ENCODE measurements around the gene PYROXD2.

PYROXD2 gene

GRCh38 chr10:98339799-98340198, 75.2 kb downstream of the PYROXD2 start:
- H3K27ac ChIP-seq (ENCODE audit: low read depth, low read length): no peak overlapping the region
- H2BK15ac ChIP-seq (replicated peaks; ENCODE audit: low read depth): no peak overlapping the region
- H3K79me2 ChIP-seq (ENCODE audit: control insufficient read depth, insufficient read depth, low read length): no peaks in the 10 kb centered on the region
- no peak overlapping the region for H2AK5ac ChIP-seq (ENCODE audit: low read length)
- no peak overlapping the region for H3K4me3 ChIP-seq (ENCODE audit: low read length)
- no CpG with 5 or more reads among the region's 5 CpGs for WGBS (ENCODE audit: extremely low coverage, insufficient coverage, low lambda C conversion rate)
- H3K9ac ChIP-seq (ENCODE audit: low read length): no peak overlapping the region
- H2BK120ac ChIP-seq (ENCODE audit: low read depth, low read length): no peak overlapping the region
- H3K56ac ChIP-seq (ENCODE audit: low read length): no peak overlapping the region
- DNase-seq: no peak
- no peak overlapping the region for H3K4ac ChIP-seq (ENCODE audit: low read depth, low read length)
- H3K18ac ChIP-seq (ENCODE audit: low read length): no peak overlapping the region
- H4K5ac ChIP-seq (ENCODE audit: low read length): no peak overlapping the region
- no peak overlapping the region for H3K4me2 ChIP-seq (ENCODE audit: low read length)
- H3K27me3 ChIP-seq (ENCODE audit: insufficient read depth, low read length, poor library complexity): no peaks in the 10 kb centered on the region
- no peaks in the 10 kb centered on the region for H3K36me3 ChIP-seq (ENCODE audit: control insufficient read depth, insufficient read depth, low read length)
- no peaks in the 10 kb centered on the region for H3K4me1 ChIP-seq (ENCODE audit: control insufficient read depth, low read depth, low read length)
- no peak overlapping the region for H3K23ac ChIP-seq (ENCODE audit: low read length)
- H3K79me1 ChIP-seq (ENCODE audit: low read length): no peaks in the 10 kb centered on the region
- no peak overlapping the region for H2BK5ac ChIP-seq (ENCODE audit: low read length)
- H4K8ac ChIP-seq (ENCODE audit: low read depth, low read length): no peak overlapping the region

DNA sequence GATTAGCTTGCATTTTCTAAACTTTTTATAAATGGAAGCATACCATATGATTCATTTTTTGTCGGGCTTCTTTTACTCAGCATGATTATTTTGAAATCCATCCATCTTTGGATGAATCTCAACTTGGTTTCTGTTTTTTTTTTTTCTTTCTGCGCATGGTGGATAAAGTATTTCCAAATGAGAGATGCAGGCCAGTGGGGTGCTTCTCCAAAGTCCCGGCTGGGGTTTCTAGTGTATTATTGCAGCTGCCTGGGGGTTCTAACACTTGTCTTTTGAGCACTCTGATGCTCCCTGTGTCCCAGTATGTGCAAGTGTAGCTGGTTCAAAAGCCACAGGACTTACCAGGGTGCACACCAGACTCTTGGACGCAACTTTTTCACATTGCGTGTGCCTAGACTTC, 76.1 kb downstream of the PYROXD2 start:
- Histone ChIP-seq H3K36me3 (ENCODE audit: control insufficient read depth, insufficient read depth, low read length) (no peaks in the 10 kb centered on the region), H2BK5ac (ENCODE audit: low read length) (no peak overlapping the region), H3K23ac (ENCODE audit: low read length) (no peak overlapping the region), H3K79me2 (ENCODE audit: control insufficient read depth, insufficient read depth, low read length) (no peaks in the 10 kb centered on the region), H3K4me1 (ENCODE audit: control insufficient read depth, low read depth, low read length) (no peaks in the 10 kb centered on the region), H3K9ac (ENCODE audit: low read length) (no peak overlapping the region), H2BK120ac (ENCODE audit: low read depth, low read length) (no peak overlapping the region), H2BK15ac (replicated peaks; ENCODE audit: low read depth) (no peak overlapping the region), H3K27me3 (ENCODE audit: insufficient read depth, low read length, poor library complexity) (no peaks in the 10 kb centered on the region), H4K8ac (ENCODE audit: low read depth, low read length) (no peak overlapping the region), H4K5ac (ENCODE audit: low read length) (no peak overlapping the region), H3K4me3 (ENCODE audit: low read length) (no peak overlapping the region), H3K27ac (ENCODE audit: low read depth, low read length) (no peak overlapping the region), H3K4ac (ENCODE audit: low read depth, low read length) (no peak overlapping the region), H3K4me2 (ENCODE audit: low read length) (no peak overlapping the region), H2AK5ac (ENCODE audit: low read length) (no peak overlapping the region), H3K18ac (ENCODE audit: low read length) (no peak overlapping the region), H3K56ac (ENCODE audit: low read length) (no peak overlapping the region), H3K79me1 (ENCODE audit: low read length) (no peaks in the 10 kb centered on the region)
- DNase-seq: no peak
- WGBS (ENCODE audit: extremely low coverage, insufficient coverage, low lambda C conversion rate): no CpG with 5 or more reads among the region's 5 CpGs

GRCh38 chr10:98338318-98338717, 76.7 kb downstream of the PYROXD2 start:
- no peaks in the 10 kb centered on the region for H3K4me1 ChIP-seq (ENCODE audit: control insufficient read depth, low read depth, low read length)
- H3K4ac ChIP-seq (ENCODE audit: low read depth, low read length): no peak overlapping the region
- no peak overlapping the region for H3K18ac ChIP-seq (ENCODE audit: low read length)
- H3K4me2 ChIP-seq (ENCODE audit: low read length): no peak overlapping the region
- H3K9ac ChIP-seq (ENCODE audit: low read length): no peak overlapping the region
- H3K36me3 ChIP-seq (ENCODE audit: control insufficient read depth, insufficient read depth, low read length): no peaks in the 10 kb centered on the region
- no CpG with 5 or more reads among the region's 6 CpGs for WGBS (ENCODE audit: extremely low coverage, insufficient coverage, low lambda C conversion rate)
- H3K56ac ChIP-seq (ENCODE audit: low read length): no peak overlapping the region
- no peak overlapping the region for H3K27ac ChIP-seq (ENCODE audit: low read depth, low read length)
- H3K79me2 ChIP-seq (ENCODE audit: control insufficient read depth, insufficient read depth, low read length): no peaks in the 10 kb centered on the region
- H3K79me1 ChIP-seq (ENCODE audit: low read length): no peaks in the 10 kb centered on the region
- no peak overlapping the region for H4K8ac ChIP-seq (ENCODE audit: low read depth, low read length)
- no peaks in the 10 kb centered on the region for H3K27me3 ChIP-seq (ENCODE audit: insufficient read depth, low read length, poor library complexity)
- H3K4me3 ChIP-seq (ENCODE audit: low read length): no peak overlapping the region
- H2BK5ac ChIP-seq (ENCODE audit: low read length): no peak overlapping the region
- no peak overlapping the region for H2BK120ac ChIP-seq (ENCODE audit: low read depth, low read length)
- H2AK5ac ChIP-seq (ENCODE audit: low read length): no peak overlapping the region
- DNase-seq: no peak
- H4K5ac ChIP-seq (ENCODE audit: low read length): no peak overlapping the region
- H2BK15ac ChIP-seq (replicated peaks; ENCODE audit: low read depth): no peak overlapping the region
- no peak overlapping the region for H3K23ac ChIP-seq (ENCODE audit: low read length)

GRCh38 chr10:98337484-98337883, 77.5 kb downstream of the PYROXD2 start:
- Histone ChIP-seq H3K4me1 (ENCODE audit: control insufficient read depth, low read depth, low read length) (no peaks in the 10 kb centered on the region), H3K36me3 (ENCODE audit: control insufficient read depth, insufficient read depth, low read length) (no peaks in the 10 kb centered on the region), H4K5ac (ENCODE audit: low read length) (no peak overlapping the region), H3K27ac (ENCODE audit: low read depth, low read length) (no peak overlapping the region), H2AK5ac (ENCODE audit: low read length) (no peak overlapping the region), H3K79me2 (ENCODE audit: control insufficient read depth, insufficient read depth, low read length) (no peaks in the 10 kb centered on the region), H3K27me3 (ENCODE audit: insufficient read depth, low read length, poor library complexity) (no peaks in the 10 kb centered on the region), H3K4ac (ENCODE audit: low read depth, low read length) (no peak overlapping the region), H3K9ac (ENCODE audit: low read length) (no peak overlapping the region), H3K4me3 (ENCODE audit: low read length) (no peak overlapping the region), H3K23ac (ENCODE audit: low read length) (no peak overlapping the region), H3K18ac (ENCODE audit: low read length) (no peak overlapping the region), H2BK120ac (ENCODE audit: low read depth, low read length) (no peak overlapping the region), H3K4me2 (ENCODE audit: low read length) (no peak overlapping the region), H3K79me1 (ENCODE audit: low read length) (no peaks in the 10 kb centered on the region), H3K56ac (ENCODE audit: low read length) (no peak overlapping the region), H2BK5ac (ENCODE audit: low read length) (no peak overlapping the region), H2BK15ac (replicated peaks; ENCODE audit: low read depth) (no peak overlapping the region), H4K8ac (ENCODE audit: low read depth, low read length) (no peak overlapping the region)
- no peak for DNase-seq
- no CpG with 5 or more reads among the region's 8 CpGs for WGBS (ENCODE audit: extremely low coverage, insufficient coverage, low lambda C conversion rate)

Small RNA genes within 50 kb of the gene (small RNA-seq; reads per million reads assigned to genes)
- 0.54 reads per million for gene MIR4685 (ENCODE audit: insufficient read depth)

All from mesendoderm (in vitro differentiated cells).